Suprapubic skin (tissue), 4 donors: ENCODE results near the gene ZNF70.

Experiments used
- CTCF ChIP-seq, 2 donors: fragments of 200-600 bp in 1 of 2; fragments of 450-650 bp in 1 of 2; sonication (generic) in 1 of 2; IDR thresholded peaks; one replicate each; pipeline ENCODE4 v1.5.1; 2016 to 2019; ENCODE audit warnings: antibody characterized with exemption in 2 of 2, mild to moderate bottlenecking in 1 of 2, moderate library complexity in 1 of 2
- EP300 ChIP-seq: sonication (generic); formaldehyde crosslinking; IDR thresholded peaks from one replicate; pipeline ENCODE4 v1.6.1; 2017; ENCODE audit warnings: antibody characterized with exemption
- POLR2A ChIP-seq, 2 donors: fragments of 450-650 bp; IDR thresholded peaks; one replicate each; pipeline ENCODE4 v1.6.1; 2017; ENCODE audit warnings: antibody characterized with exemption in 2 of 2, mild to moderate bottlenecking in 2 of 2, moderate library complexity in 2 of 2
- POLR2AphosphoS5 ChIP-seq, 3 donors: sonication (generic); formaldehyde crosslinking; IDR thresholded peaks; one replicate each; pipeline ENCODE4 v1.6.1; 2017; ENCODE audit warnings: antibody characterized with exemption in 3 of 3

- TF ChIP-seq POLR2AphosphoS5 (IDR thresholded peaks at IDR 0.05) = no peak
- TF ChIP-seq POLR2A (IDR thresholded peaks at IDR 0.05) = no peak
- TF ChIP-seq EP300 = no peak
- no peak for TF ChIP-seq CTCF (IDR thresholded peaks at IDR 0.05)
Observed at GRCh38 chr22:23775779-23776375, 25.0 kb upstream of the ZNF70 start.
